Peyer's patch (tissue), 4 donors: ENCODE data around the gene TRAPPC10.

Experiments used
- POLR2A ChIP-seq, 2 donors: fragments of 450-650 bp; IDR thresholded peaks; one replicate each; pipeline ENCODE4 v1.5.1; 2017; ENCODE audit warnings: antibody characterized with exemption in 2 of 2, mild to moderate bottlenecking in 2 of 2, moderate library complexity in 2 of 2
- TF ChIP-seq, protein P1 (sequence below), 6 experiments: fragments of 450-650 bp in 4 of 6; fragments of 200-600 bp in 2 of 6; sonication (generic) in 1 of 6; IDR thresholded peaks; one replicate each; pipeline ENCODE4 v1.5.1; 2017 to 2019; ENCODE audit warnings: antibody characterized with exemption in 6 of 6, mild to moderate bottlenecking in 3 of 6, moderate library complexity in 1 of 6

DNA sequence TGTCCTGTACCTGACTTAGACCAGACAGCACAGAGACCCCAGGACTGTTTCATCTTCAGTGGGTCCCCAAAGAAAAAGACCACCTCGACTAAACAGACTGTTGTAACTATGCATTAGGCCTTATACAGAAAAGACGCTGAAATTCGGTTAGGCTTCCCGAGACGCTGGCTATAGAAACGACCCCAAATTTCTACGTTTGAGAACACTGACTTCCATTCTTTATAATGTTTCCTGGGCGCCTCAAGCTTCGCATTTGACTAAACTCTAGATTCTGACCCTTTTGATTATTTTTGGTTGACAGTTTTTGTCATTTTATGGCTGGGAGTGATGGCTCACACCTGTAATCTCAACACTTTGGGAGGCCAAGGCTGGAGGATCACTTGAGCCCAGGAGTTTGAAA is 986 bp upstream of the TRAPPC10 start:
- TF ChIP-seq, protein P1, sequence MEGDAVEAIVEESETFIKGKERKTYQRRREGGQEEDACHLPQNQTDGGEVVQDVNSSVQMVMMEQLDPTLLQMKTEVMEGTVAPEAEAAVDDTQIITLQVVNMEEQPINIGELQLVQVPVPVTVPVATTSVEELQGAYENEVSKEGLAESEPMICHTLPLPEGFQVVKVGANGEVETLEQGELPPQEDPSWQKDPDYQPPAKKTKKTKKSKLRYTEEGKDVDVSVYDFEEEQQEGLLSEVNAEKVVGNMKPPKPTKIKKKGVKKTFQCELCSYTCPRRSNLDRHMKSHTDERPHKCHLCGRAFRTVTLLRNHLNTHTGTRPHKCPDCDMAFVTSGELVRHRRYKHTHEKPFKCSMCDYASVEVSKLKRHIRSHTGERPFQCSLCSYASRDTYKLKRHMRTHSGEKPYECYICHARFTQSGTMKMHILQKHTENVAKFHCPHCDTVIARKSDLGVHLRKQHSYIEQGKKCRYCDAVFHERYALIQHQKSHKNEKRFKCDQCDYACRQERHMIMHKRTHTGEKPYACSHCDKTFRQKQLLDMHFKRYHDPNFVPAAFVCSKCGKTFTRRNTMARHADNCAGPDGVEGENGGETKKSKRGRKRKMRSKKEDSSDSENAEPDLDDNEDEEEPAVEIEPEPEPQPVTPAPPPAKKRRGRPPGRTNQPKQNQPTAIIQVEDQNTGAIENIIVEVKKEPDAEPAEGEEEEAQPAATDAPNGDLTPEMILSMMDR (IDR thresholded peaks at IDR 0.05), result no peak
- no peak for TF ChIP-seq POLR2A (IDR thresholded peaks at IDR 0.05)
